Upper lobe of left lung (tissue), 6 donors: ENCODE data around the gene IL1RAPL1. TPM values are rescaled to one million over a fixed set of nuclear protein-coding genes. Genes with fewer than 3 reads are reported as not detected.

ENCODE experiments used
- ATAC-seq, 2 donors: fragments of 200-7000 bp; cut with Tn5 transposase; one replicate each; pipeline ENCODE4 v1.9.1; 2022; ENCODE audit warnings: mild to moderate bottlenecking in 2 of 2, moderate library complexity in 2 of 2; ENCODE audit not compliant: low FRiP score in 2 of 2
- DNase-seq, 2 donors: peaks; one replicate each; pipeline ENCODE4 v3.0.0-alpha.2; 2019 to 2020
- H3K27ac ChIP-seq, 4 donors: fragments of 200-600 bp; sonication (generic); one replicate each; pipeline ENCODE4 v1.5.1; 2016 to 2019
- H3K27me3 ChIP-seq, 4 donors: fragments of 200-600 bp; sonication (generic); one replicate each; pipeline ENCODE4 v1.5.1; 2017 to 2019
- H3K36me3 ChIP-seq, 4 donors: fragments of 200-600 bp; sonication (generic); one replicate each; pipeline ENCODE4 v1.5.1; 2016 to 2019
- H3K4me1 ChIP-seq, 4 donors: fragments of 200-600 bp; sonication (generic); one replicate each; pipeline ENCODE4 v1.5.1; 2018 to 2019
- H3K4me3 ChIP-seq, 4 donors: fragments of 200-600 bp; sonication (generic); one replicate each; pipeline ENCODE4 v1.5.1; 2017 to 2019; ENCODE audit warnings: mild to moderate bottlenecking in 2 of 4, moderate library complexity in 1 of 4
- H3K9me3 ChIP-seq, 4 donors: fragments of 200-600 bp; sonication (generic); one replicate each; pipeline ENCODE4 v1.5.1; 2018 to 2019
- CTCF ChIP-seq, 6 experiments: fragments of 450-650 bp in 4 of 6; fragments of 200-600 bp in 2 of 6; sonication (generic) in 2 of 6; IDR thresholded peaks; one replicate each; pipeline ENCODE4 v1.5.1; 2016 to 2019; ENCODE audit warnings: antibody characterized with exemption in 6 of 6
- EP300 ChIP-seq, 4 donors: sonication (generic); formaldehyde crosslinking; IDR thresholded peaks; one replicate each; pipeline ENCODE4 v1.5.1; 2017; ENCODE audit warnings: antibody characterized with exemption in 4 of 4, control low read depth in 2 of 4
- POLR2A ChIP-seq, 4 donors: fragments of 450-650 bp; IDR thresholded peaks; one replicate each; pipeline ENCODE4 v1.5.1; 2016 to 2017; ENCODE audit warnings: antibody characterized with exemption in 4 of 4, mild to moderate bottlenecking in 2 of 4
- POLR2AphosphoS5 ChIP-seq, 2 donors: sonication (generic); formaldehyde crosslinking; IDR thresholded peaks; one replicate each; pipeline ENCODE4 v1.5.1; 2017; ENCODE audit warnings: antibody characterized with exemption in 2 of 2
- WGBS, 2 donors: methylation state at CpG; one replicate each; pipeline ENCODE4 v1.1.5; 2017 to 2018; 5-methylcytosine and 5-hydroxymethylcytosine counted together
- total RNA-seq, 6 donors: library from RNA; depleted of rRNA in 4 of 6; stranded (reverse); fragments of >200 nt in 4 of 6; gene quantifications; one replicate each; pipeline versions ENCODE4 v1.1.0 to v1.2.1, GENCODE V29; 2016 to 2021
- donor health status: DM: no; HTN: no; CAD: no; lungs with moderate emphysema.
- donor health status: DM: no; HTN: yes; CAD: no; lungs with severe emphysema.

IL1RAPL1 gene
- total RNA-seq, 6 donors from 2014 or later = 0.09 to 0.46 (median 0.33) TPM; not detected in 3

GRCh38 chrX:29388509-29388908 is 801.3 kb downstream of the IL1RAPL1 start:
- Histone ChIP-seq H3K9me3 (no peaks in the 10 kb centered on the region), H3K4me1 (no peaks in the 10 kb centered on the region), H3K27ac (no peak overlapping the region), H3K36me3 (no peaks in the 10 kb centered on the region), H3K4me3 (no peak overlapping the region), H3K27me3 (no peaks in the 10 kb centered on the region)
- ATAC-seq (no peak), DNase-seq (no peak)
- no peak for TF ChIP-seq CTCF (IDR thresholded peaks at IDR 0.05)
- TF ChIP-seq EP300 (IDR thresholded peaks at IDR 0.05) = no peak
- TF ChIP-seq POLR2AphosphoS5 (IDR thresholded peaks at IDR 0.05) = no peak
- no peak for TF ChIP-seq POLR2A (IDR thresholded peaks at IDR 0.05)
- WGBS, 2 donors = 59 to 93% methylated on average over 1 of the region's 1 CpG

DNA sequence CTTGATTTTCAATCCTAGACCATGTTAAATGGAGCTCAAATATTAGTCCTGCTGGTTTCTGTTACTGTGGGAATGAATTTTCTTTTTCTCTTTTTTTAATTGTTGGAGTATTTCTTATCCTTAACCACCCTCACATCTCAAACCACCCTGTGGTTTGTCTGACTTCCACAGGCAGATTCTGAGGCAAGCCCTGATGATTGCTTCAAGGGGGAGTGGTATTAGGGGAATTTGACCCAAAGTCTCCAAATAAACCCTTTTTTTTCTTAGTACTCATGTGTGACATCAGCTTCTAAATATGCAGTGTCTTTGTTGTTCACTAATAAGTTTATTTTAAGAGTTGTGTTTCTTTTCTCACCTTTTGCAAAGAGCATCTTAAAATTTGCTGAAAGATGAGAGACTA is 810.3 kb downstream of the IL1RAPL1 start:
- no peaks in the 10 kb centered on the region for H3K9me3 ChIP-seq
- no peak overlapping the region for H3K27ac ChIP-seq
- no peak overlapping the region for H3K4me3 ChIP-seq
- no peaks in the 10 kb centered on the region for H3K36me3 ChIP-seq
- ATAC-seq = no peak
- DNase-seq = no peak
- TF ChIP-seq EP300 (IDR thresholded peaks at IDR 0.05) = no peak
- TF ChIP-seq POLR2AphosphoS5 (IDR thresholded peaks at IDR 0.05) = no peak
- TF ChIP-seq POLR2A (IDR thresholded peaks at IDR 0.05) = no peak
- H3K4me1 ChIP-seq = no peaks in the 10 kb centered on the region
- no peaks in the 10 kb centered on the region for H3K27me3 ChIP-seq

- H3K9me3 ChIP-seq = no peaks in the 10 kb centered on the region
- H3K4me1 ChIP-seq = no peaks in the 10 kb centered on the region
- no peaks in the 10 kb centered on the region for H3K27me3 ChIP-seq
- ATAC-seq (no peak), DNase-seq (no peak)
- no peak overlapping the region for H3K4me3 ChIP-seq
- 65 to 89% methylated on average over 4 of the region's 4 CpGs for WGBS, 2 donors
- no peak overlapping the region for H3K27ac ChIP-seq
- H3K36me3 ChIP-seq = no peaks in the 10 kb centered on the region
- no peak for TF ChIP-seq CTCF (IDR thresholded peaks at IDR 0.05)
- TF ChIP-seq POLR2A (IDR thresholded peaks at IDR 0.05) = no peak
- no peak for TF ChIP-seq POLR2AphosphoS5 (IDR thresholded peaks at IDR 0.05)
- TF ChIP-seq EP300 (IDR thresholded peaks at IDR 0.05) = no peak
Measured at GRCh38 chrX:29407357-29407756, 820.1 kb downstream of the IL1RAPL1 start.

DNA sequence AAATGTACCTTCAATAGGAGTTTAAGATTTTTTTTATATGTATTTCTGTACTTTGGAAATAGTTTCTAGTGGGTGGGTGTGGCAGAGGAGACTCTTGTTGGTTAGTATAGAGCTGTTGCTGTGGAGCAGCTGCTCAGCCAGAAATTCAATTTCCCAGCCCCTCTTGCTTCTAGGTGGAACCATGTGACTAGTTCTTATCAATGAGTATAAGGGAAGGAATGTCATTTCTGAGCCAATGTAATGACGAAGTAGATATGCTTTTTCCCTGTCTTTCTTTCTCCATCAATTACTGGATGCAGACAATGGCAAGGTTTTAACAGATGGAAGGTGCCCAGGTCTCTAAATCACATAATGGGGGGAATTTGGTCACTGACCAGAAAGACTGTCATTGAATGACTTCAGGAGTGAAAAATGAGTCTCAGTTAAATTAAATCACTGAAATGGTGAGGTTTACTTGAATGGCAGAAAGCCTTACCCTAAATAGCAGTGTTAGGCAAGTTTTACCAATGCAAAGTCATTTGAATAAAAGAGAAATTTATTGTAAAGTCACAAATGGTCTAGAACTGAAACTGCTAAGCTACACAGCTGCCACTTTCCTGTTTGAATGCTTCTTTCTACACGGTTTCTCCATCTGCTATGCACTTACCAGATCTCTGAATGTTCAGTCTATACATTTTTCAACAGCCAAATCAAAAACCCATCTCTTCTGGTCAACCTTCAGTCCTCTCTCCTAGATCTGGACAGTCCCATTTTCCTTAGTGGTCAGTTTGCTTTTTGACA is 832.7 kb downstream of the IL1RAPL1 start:
- no peak for TF ChIP-seq CTCF (IDR thresholded peaks at IDR 0.05)
- no peak for TF ChIP-seq EP300 (IDR thresholded peaks at IDR 0.05)
- no peak for TF ChIP-seq POLR2A (IDR thresholded peaks at IDR 0.05)
- no peak for TF ChIP-seq POLR2AphosphoS5 (IDR thresholded peaks at IDR 0.05)
- no peak for ATAC-seq
- 27 to 50% methylated on average over 2 of the region's 2 CpGs for WGBS, 2 donors

DNA sequence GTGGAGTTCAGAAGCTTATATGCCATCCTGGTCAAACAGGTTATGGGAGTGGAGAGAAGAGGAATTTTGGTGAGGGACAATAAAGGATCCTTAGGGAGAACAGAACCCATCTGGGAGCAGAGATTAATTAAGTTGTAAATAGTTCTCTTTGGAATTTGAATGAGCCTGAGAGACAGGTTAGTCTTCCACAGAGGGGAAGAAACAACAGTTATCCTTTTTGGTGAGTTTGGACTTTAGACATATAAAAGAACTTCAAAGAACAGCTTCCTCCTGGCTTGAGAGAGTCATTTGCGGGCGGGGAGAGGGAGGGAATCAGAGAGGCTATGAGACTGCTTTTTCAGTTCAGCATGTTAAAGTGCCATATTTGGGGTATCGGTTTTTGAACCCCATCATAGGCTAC is 834.8 kb downstream of the IL1RAPL1 start:
- H3K27ac ChIP-seq = no peak overlapping the region
- H3K4me3 ChIP-seq = no peak overlapping the region
- no peaks in the 10 kb centered on the region for H3K4me1 ChIP-seq
- H3K9me3 ChIP-seq = no peaks in the 10 kb centered on the region
- no peak for ATAC-seq
- H3K36me3 ChIP-seq = no peaks in the 10 kb centered on the region
- no peak for DNase-seq
- WGBS, 2 donors = 49 to 88% methylated on average over 3 of the region's 3 CpGs
- TF ChIP-seq POLR2A (IDR thresholded peaks at IDR 0.05) = no peak
- no peak for TF ChIP-seq EP300 (IDR thresholded peaks at IDR 0.05)
- TF ChIP-seq POLR2AphosphoS5 (IDR thresholded peaks at IDR 0.05) = no peak
- no peak for TF ChIP-seq CTCF (IDR thresholded peaks at IDR 0.05)
- no peaks in the 10 kb centered on the region for H3K27me3 ChIP-seq

More for the DNA sequence above, 832.7 kb downstream of the IL1RAPL1 start:
- DNase-seq = no peak
- no peaks in the 10 kb centered on the region for H3K36me3 ChIP-seq
- H3K4me1 ChIP-seq = no peaks in the 10 kb centered on the region
- H3K27me3 ChIP-seq = no peaks in the 10 kb centered on the region
- no peak overlapping the region for H3K4me3 ChIP-seq
- no peaks in the 10 kb centered on the region for H3K9me3 ChIP-seq
- no peak overlapping the region for H3K27ac ChIP-seq
